ENCODE data around the gene SEMA3F.

DNA sequence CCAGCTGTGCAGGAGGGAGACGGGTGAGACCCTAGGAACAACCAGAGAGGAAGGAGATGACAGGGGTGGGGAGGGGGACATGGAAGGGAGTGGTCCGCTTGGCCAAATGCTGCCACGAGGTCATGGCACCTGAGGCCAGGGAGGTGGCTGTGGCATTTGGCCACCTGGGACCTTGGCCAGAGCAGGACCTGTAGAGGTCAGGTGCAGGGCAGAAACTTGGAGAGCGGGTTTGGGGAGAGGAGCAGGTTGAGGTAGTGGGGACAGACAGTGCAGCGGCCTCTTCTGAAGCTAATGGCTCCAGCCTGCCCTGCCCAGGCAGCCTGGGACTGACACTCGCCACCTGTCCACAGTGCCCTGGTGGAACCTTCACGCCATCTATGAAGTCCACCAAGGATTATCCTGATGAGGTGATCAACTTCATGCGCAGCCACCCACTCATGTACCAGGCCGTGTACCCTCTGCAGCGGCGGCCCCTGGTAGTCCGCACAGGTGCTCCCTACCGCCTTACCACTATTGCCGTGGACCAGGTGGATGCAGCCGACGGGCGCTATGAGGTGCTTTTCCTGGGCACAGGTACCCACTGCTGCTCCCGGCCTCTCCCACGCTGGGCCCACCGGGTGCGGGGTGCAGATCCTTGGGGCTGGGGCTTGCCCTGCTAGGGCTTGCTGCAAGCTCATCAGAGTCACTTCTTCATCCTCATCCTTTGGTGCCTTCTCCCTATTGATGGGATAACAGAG, 29.3 kb downstream of the SEMA3F start:
- no peak for TF ChIP-seq ZNF384 (IDR thresholded peaks at IDR 0.05; ENCODE audit: borderline replicate concordance, low read depth, low read length)
- TF ChIP-seq FOXM1 (IDR thresholded peaks at IDR 0.05; ENCODE audit: low read depth, low read length) = no peak
- no peak for TF ChIP-seq TCF12 (IDR thresholded peaks at IDR 0.05; ENCODE audit: low read depth, low read length)
- TF ChIP-seq, protein P1, sequence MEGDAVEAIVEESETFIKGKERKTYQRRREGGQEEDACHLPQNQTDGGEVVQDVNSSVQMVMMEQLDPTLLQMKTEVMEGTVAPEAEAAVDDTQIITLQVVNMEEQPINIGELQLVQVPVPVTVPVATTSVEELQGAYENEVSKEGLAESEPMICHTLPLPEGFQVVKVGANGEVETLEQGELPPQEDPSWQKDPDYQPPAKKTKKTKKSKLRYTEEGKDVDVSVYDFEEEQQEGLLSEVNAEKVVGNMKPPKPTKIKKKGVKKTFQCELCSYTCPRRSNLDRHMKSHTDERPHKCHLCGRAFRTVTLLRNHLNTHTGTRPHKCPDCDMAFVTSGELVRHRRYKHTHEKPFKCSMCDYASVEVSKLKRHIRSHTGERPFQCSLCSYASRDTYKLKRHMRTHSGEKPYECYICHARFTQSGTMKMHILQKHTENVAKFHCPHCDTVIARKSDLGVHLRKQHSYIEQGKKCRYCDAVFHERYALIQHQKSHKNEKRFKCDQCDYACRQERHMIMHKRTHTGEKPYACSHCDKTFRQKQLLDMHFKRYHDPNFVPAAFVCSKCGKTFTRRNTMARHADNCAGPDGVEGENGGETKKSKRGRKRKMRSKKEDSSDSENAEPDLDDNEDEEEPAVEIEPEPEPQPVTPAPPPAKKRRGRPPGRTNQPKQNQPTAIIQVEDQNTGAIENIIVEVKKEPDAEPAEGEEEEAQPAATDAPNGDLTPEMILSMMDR (IDR thresholded peaks at IDR 0.05 in 2 of 3, conservative IDR thresholded peaks at IDR 0.05 in 1 of 3; ENCODE audit: control insufficient read depth in 2 of 3, extremely low read depth in 1 of 3, insufficient read depth in 1 of 3, low read depth in 3 of 3, low read length in 3 of 3) = no peak
- TF ChIP-seq NR2F1 (conservative IDR thresholded peaks at IDR 0.05) = no peak
- TF ChIP-seq HDAC2 (IDR thresholded peaks at IDR 0.05) = no peak
- no peak for TF ChIP-seq PRDM15 (CRISPR knock-in tag; IDR thresholded peaks at IDR 0.05)
